D721Med (cell line): ENCODE measurements around the gene MAG.

ENCODE experiments used
- DNase-seq: peaks from one replicate; pipeline ENCODE4 v3.0.0; 2011; ENCODE audit warnings: low spot score; ENCODE audit not compliant: insufficient read length
- FAIRE-seq: peaks from 2 replicates; lab custom pipeline; 2011; peaks lifted over from hg19 to GRCh38; lab: Jason Lieb, UNC
- TF ChIP-seq, protein P1 (sequence below): IDR thresholded peaks from 2 replicates; pipeline ENCODE4 v1.5.1; 2012; ENCODE audit warnings: mild to moderate bottlenecking, control low read depth; ENCODE audit not compliant: insufficient read depth; ENCODE audit errors: missing control alignments

The MAG gene

DNA sequence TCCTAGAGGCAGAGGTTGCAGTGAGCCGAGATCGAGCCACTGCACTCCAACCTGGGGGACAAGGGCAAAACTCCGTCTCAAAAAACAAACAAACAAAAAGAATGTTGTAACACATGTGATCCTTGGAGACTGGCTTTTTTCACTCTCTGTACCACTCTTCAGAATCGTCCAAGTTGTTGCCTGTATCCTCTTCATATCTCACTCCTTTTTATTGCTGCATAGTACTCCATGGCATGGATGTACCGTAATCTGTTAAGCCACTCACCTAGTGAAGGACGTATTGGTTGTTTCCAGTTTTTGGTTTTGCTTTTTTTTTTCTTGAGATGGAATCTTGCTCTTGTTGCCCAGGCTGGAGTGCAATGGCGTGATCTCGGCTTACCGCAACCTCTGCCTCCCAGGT lies 30.1 kb downstream of the MAG start:
- FAIRE-seq (no peak), DNase-seq (no peak)
- TF ChIP-seq, protein P1, sequence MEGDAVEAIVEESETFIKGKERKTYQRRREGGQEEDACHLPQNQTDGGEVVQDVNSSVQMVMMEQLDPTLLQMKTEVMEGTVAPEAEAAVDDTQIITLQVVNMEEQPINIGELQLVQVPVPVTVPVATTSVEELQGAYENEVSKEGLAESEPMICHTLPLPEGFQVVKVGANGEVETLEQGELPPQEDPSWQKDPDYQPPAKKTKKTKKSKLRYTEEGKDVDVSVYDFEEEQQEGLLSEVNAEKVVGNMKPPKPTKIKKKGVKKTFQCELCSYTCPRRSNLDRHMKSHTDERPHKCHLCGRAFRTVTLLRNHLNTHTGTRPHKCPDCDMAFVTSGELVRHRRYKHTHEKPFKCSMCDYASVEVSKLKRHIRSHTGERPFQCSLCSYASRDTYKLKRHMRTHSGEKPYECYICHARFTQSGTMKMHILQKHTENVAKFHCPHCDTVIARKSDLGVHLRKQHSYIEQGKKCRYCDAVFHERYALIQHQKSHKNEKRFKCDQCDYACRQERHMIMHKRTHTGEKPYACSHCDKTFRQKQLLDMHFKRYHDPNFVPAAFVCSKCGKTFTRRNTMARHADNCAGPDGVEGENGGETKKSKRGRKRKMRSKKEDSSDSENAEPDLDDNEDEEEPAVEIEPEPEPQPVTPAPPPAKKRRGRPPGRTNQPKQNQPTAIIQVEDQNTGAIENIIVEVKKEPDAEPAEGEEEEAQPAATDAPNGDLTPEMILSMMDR, result no peak

DNA sequence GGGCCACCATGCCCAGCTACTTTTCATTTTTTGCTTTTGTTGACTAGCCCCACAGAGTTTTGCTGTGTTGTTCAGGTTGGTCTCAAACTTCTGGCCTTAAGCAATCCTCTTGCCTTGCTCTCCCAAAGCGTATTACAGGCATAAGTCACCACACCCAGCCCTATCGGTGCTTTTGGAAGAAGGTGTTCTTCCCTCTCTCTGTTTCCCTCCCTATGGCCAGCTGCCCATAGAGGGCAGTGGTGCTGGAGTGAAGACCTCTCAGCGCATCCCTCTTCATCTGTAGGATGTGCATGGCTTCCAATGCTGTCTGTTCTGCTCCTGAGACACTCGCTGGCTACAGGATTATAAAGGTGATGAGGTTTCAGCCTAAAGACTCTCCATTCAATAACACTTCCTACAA lies 35.7 kb downstream of the MAG start:
- FAIRE-seq (no peak), DNase-seq (no peak)
- TF ChIP-seq, protein P1, result no peak

DNA sequence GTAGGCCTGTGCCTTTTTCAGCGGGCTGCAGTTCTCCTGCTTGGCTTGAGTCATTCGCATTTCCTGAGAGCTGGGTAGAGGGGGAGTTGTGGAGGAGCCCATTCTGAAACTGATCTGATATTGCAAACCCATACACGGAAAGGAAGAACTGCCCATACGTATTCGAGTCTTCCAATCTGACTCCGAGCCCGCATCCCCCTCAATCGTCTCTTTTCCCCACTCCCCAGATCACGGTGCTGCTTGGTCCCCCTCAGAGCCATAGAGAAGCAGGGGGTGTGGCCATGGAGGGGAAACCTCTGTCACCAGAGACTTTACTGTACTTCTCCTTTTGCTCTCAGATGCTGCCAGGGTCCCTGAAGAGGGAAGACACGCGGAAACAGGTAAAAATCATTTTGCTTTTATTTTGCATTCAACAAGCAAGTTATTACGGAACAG lies 36.9 kb downstream of the MAG start, which contains the start of gene CD22:
Gene CD22, plus strand, starts transcription at position 337 of the 435 bp plus-strand sequence. CDS start 2,854 bp downstream, outside the sequence.
- no peak for DNase-seq
- FAIRE-seq, result no peak

DNA sequence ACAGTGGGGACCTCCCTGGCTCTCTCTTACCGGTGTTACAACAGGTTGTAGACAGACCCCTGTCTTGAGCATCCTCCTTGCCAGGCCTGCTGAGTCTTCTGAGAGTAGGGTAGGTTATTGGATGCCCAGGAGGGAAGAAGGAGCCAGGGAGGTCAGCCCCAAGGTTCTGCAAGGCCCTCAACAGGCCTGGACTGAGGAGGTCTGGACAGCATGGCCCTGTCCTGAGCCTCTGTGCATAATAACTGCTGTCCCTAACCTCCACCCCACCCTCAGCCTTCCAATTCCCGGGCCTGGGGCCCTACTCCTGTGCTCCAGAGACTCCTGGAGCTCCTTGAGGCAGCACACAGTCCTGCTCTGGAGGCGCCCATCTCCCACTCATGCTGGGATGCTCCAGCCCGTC lies 37.4 kb downstream of the MAG start:
- DNase-seq, result no peak
- TF ChIP-seq, protein P1, result no peak
- FAIRE-seq, result no peak

More for the DNA sequence above, 36.9 kb downstream of the MAG start, which contains the start of gene CD22:
- TF ChIP-seq, protein P1, result no peak

DNA sequence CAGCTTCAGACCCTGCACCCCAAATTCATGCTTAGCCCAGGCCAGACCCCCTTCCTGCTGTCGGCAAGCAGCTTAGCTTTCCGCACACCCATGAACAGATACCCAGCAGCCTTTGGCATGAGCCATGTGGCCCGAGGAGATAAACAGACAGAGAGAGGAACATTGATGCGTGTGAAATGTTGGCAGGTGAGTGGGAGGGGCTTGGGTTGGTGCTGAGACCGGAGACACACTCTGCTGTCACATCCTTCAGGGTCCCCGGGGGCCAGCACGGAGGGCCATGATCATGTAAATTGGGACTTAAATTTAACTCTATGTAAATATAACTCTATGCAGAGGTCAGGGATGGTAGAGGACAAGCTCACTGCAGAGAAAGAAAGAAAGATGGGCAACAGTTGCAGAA lies 38.5 kb downstream of the MAG start:
- TF ChIP-seq, protein P1, result no peak
- DNase-seq (no peak), FAIRE-seq (no peak)

DNA sequence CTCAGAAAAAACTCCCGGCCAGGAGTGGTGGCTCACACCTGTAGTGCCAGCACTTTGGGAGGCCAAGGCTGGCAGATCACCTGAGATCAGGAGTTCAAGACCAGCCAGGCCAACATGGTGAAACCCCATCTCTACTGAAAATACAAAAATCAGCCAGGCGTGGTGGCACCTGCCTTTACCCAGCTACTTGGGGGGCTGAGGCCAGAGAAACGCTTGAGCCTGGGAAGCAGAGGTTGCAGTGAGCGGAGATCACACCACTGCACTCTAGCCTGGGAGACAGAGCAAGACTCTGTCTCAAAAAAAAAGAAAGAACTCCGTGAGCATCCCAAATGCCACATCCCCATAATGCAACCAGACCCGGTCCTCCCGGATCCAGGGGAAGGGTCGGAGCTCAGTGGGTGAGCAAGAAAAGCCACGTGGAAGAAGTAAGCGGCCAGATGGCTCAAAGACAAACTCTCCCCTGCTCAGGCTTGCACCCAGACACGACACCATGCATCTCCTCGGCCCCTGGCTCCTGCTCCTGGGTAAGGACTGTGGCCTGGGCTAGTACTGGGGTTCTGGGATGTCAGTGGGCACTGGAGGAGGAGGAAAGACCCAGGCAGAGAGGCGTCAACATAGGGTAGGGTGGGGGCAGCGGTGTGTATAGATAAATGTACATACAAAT lies 39.7 kb downstream of the MAG start:
- no peak for FAIRE-seq

More for the DNA sequence above, 39.7 kb downstream of the MAG start:
- no peak for DNase-seq
- TF ChIP-seq, protein P1, result no peak
